ENCODE data around the gene DXO. TPM values are rescaled to one million over a fixed set of nuclear protein-coding genes. Genes with fewer than 3 reads are reported as not detected.

The DXO gene
- total RNA-seq, 4 donors from 2014 or later: 15.1 to 47.9 (median 24.1) TPM

DNA sequence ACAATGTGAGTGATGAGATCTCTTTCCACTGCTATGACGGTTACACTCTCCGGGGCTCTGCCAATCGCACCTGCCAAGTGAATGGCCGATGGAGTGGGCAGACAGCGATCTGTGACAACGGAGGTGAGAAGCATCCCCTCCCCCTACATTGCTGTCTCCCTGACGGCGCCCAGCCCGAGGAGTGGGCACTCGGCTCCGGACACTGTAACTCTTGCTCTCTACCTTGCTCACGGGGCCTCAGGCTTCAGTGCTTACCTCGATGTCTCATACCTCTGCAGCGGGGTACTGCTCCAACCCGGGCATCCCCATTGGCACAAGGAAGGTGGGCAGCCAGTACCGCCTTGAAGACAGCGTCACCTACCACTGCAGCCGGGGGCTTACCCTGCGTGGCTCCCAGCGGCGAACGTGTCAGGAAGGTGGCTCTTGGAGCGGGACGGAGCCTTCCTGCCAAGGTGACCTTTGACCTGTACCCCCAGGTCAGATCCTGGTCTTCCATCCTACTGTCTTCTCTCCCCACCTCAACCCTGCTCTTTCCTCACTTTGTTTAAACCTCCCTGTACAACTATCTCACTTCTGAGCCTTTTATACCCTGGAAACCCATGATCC, 24.8 kb downstream of the DXO start:
- peaks cover 0 to 12% (median 0%) of the 10 kb centered on the region in 3 donors for H3K36me3 ChIP-seq
- no peaks in the 10 kb centered on the region for H3K27me3 ChIP-seq
- no peaks in the 10 kb centered on the region for H3K9me3 ChIP-seq
- no peak overlapping the region for H3K27ac ChIP-seq
- no peak for TF ChIP-seq CTCF (IDR thresholded peaks at IDR 0.05)
- no peak for TF ChIP-seq POLR2A (IDR thresholded peaks at IDR 0.05)
- no peak for DNase-seq
- peaks cover 0 to 20% (median 2%) of the 10 kb centered on the region in 4 donors for H3K4me1 ChIP-seq
- H3K4me3 ChIP-seq: peak overlapping the region in 1 of 4 donors; percentile 42

DNA sequence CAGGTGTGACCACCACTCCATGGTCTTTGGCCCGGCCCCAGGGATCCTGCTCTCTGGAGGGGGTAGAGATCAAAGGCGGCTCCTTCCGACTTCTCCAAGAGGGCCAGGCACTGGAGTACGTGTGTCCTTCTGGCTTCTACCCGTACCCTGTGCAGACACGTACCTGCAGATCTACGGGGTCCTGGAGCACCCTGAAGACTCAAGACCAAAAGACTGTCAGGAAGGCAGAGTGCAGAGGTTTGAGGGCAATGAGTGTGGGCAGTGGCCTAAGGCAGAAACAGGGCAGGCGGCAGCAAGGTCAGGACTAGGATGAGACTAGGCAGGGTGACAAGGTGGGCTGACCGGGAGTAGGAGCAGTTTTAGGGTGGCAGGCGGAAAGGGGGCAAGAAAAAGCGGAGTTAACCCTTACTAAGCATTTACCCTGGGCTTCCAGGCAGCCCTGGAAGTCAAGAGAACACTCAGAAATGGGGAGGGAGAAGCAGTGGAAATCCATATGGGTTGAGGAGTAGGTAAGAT, 25.5 kb downstream of the DXO start:
- H3K27me3 ChIP-seq: no peaks in the 10 kb centered on the region

GRCh38 chr6:31945507-31946369, 26.2 kb downstream of the DXO start, which contains the start of gene CFB:
TSS of gene CFB (plus strand) at chr6:31946095. CDS start at chr6:31946222, 127 bp downstream.
- TF ChIP-seq CTCF (IDR thresholded peaks at IDR 0.05) (no peak), POLR2A (IDR thresholded peaks at IDR 0.05) (peak; percentile 10 to 60)
- Histone ChIP-seq H3K4me3 (peak within 1 kb of the TSS in 3 of 4 donors; percentile 10 to 42 (median 39)), H3K9me3 (no peaks in the 10 kb centered on the region), H3K4me1 (peaks cover 0 to 20% (median 2%) of the 10 kb centered on the region in 4 donors), H3K36me3 (no peaks in the 10 kb centered on the region), H3K27ac (peak within 1 kb of the TSS; percentile 64 to 92 (median 84)), H3K27me3 (no peaks in the 10 kb centered on the region)
- peak; percentile 36 to 90 (median 84) for DNase-seq

More for the DNA sequence above, 25.5 kb downstream of the DXO start:
- H3K9me3 ChIP-seq: no peaks in the 10 kb centered on the region
- peaks cover 0 to 5% (median 0%) of the 10 kb centered on the region in 3 donors for H3K36me3 ChIP-seq
- peak overlapping the region; percentile 64 to 92 (median 84) for H3K27ac ChIP-seq
- peak overlapping the region in 3 of 4 donors; percentile 10 to 42 (median 39) for H3K4me3 ChIP-seq
- TF ChIP-seq CTCF (IDR thresholded peaks at IDR 0.05) (no peak), POLR2A (IDR thresholded peaks at IDR 0.05) (no peak)
- no peak for DNase-seq
- peaks cover 0 to 20% (median 2%) of the 10 kb centered on the region in 4 donors for H3K4me1 ChIP-seq

DNA sequence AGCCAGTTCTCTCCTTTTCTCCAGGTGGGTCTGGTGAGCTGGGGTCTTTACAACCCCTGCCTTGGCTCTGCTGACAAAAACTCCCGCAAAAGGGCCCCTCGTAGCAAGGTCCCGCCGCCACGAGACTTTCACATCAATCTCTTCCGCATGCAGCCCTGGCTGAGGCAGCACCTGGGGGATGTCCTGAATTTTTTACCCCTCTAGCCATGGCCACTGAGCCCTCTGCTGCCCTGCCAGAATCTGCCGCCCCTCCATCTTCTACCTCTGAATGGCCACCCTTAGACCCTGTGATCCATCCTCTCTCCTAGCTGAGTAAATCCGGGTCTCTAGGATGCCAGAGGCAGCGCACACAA, 26.8 kb downstream of the DXO start:
- H3K27ac ChIP-seq: peak overlapping the region; percentile 64 to 92 (median 84)
- DNase-seq: no peak
- peak overlapping the region in 3 of 4 donors; percentile 10 to 42 (median 39) for H3K4me3 ChIP-seq
- no peaks in the 10 kb centered on the region for H3K36me3 ChIP-seq
- H3K4me1 ChIP-seq: peaks cover 0 to 20% (median 2%) of the 10 kb centered on the region in 4 donors
- H3K9me3 ChIP-seq: no peaks in the 10 kb centered on the region
- no peaks in the 10 kb centered on the region for H3K27me3 ChIP-seq
- TF ChIP-seq CTCF (IDR thresholded peaks at IDR 0.05): no peak
- no peak for TF ChIP-seq POLR2A (IDR thresholded peaks at IDR 0.05)

DNA sequence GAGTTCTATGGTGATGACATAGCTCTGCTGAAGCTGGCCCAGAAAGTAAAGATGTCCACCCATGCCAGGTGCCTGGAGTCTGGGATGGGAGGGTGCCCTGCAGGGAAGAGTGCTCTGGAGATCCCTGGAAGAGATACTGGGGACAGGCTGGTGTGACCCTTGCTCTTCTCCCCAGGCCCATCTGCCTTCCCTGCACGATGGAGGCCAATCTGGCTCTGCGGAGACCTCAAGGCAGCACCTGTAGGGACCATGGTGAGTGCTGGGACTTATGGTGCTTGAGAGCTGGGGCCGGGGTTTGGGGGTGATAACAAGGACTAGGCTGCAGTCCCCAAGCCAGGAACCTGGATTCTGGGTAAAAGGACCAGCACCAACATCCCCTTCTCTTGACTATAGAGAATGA, 28.2 kb downstream of the DXO start:
- no peak for DNase-seq
- TF ChIP-seq POLR2A (IDR thresholded peaks at IDR 0.05) (no peak), CTCF (IDR thresholded peaks at IDR 0.05) (no peak)
- H3K27me3 ChIP-seq: no peaks in the 10 kb centered on the region
- no peaks in the 10 kb centered on the region for H3K9me3 ChIP-seq
- peaks cover 0 to 20% (median 2%) of the 10 kb centered on the region in 4 donors for H3K4me1 ChIP-seq
- no peak overlapping the region for H3K27ac ChIP-seq
- H3K36me3 ChIP-seq: no peaks in the 10 kb centered on the region
- no peak overlapping the region for H3K4me3 ChIP-seq
